HCT116 (cell line): ENCODE data around the gene CLCA2. TPM values are rescaled to one million over a fixed set of nuclear protein-coding genes. Genes with fewer than 3 reads are reported as not detected.

Source experiments
- ATAC-seq: fragments of 200-7000 bp; cut with Tn5 transposase; 2 replicates; pipeline ENCODE4 v1.9.1; 2020; ENCODE audit warnings: mild to moderate bottlenecking, moderate library complexity
- BruUV-seq: library from RNA; stranded (reverse); fragments of 400-500 nt; replicated peaks from 2 replicates; lab custom pipeline; 2021; lab: Mats Ljungman, UMichigan
- CTCF ChIA-PET: fragments of 300-600 bp; sonication (Branson Sonifier 250); formaldehyde crosslinking; loops from one replicate; lab custom pipeline; 2021; ENCODE audit warnings: antibody characterized with exemption; lab: Charles Lee
- POLR2A ChIA-PET: fragments of 300-600, 350-600 bp; sonication (Branson Sonifier 250); formaldehyde crosslinking; loops from one replicate; lab custom pipeline; 2021; ENCODE audit warnings: antibody characterized with exemption; lab: Charles Lee
- RAD21 ChIA-PET, 2 experiments: fragments of 300-600 bp; sonication (Branson Sonifier 250); formaldehyde crosslinking; loops; one replicate each; lab custom pipeline; 2023; ENCODE audit warnings: low total read pairs in 2 of 2; ENCODE audit not compliant: uncharacterized antibody in 2 of 2, unreplicated experiment in 2 of 2, low non-redundant PET in 1 of 2; lab: Charles Lee
- DNase-seq: peaks from one replicate; pipeline ENCODE4 v3.0.0-alpha.2; 2010; ENCODE audit warnings: low read depth, low spot score
- H2AFZ ChIP-seq: fragments of 200-600 bp; shearing (Covaris generic), sonication (generic); 2 replicates; pipeline ENCODE4 v1.6.1; 2017; ENCODE audit warnings: low read depth, mixed run types, mixed read lengths, antibody characterized with exemption, low read length; ENCODE audit not compliant: poor library complexity, severe bottlenecking
- H3K27ac ChIP-seq: 2 replicates; pipeline ENCODE4 v1.5.1; 2012; ENCODE audit warnings: low read depth, low read length
- H3K27me3 ChIP-seq: fragments of 200-600 bp; sonication (generic); 2 replicates; pipeline ENCODE4 v1.6.1; 2016; ENCODE audit warnings: mixed run types, low read length, mixed read lengths; ENCODE audit not compliant: insufficient read depth
- H3K36me3 ChIP-seq, 2 experiments: fragments of 200-500 bp in 1 of 2; fragments of 200-600 bp in 1 of 2; sonication (Bioruptor generic) in 1 of 2; sonication (generic) in 1 of 2; 2 replicates each; pipeline versions ENCODE4 v1.5.1 to v1.6.1; 2014 to 2016; ENCODE audit warnings: low read length in 2 of 2, inconsistent platforms in 1 of 2, mixed read lengths in 1 of 2, mixed run types in 1 of 2; ENCODE audit not compliant: insufficient read depth in 2 of 2, control insufficient read depth in 1 of 2
- H3K4me1 ChIP-seq, 2 experiments: fragments of 200-600 bp in 1 of 2; sonication (generic) in 1 of 2; 2 replicates each; pipeline versions ENCODE4 v1.5.1 to v1.6.1; 2012 to 2017; ENCODE audit warnings: low read length in 2 of 2, inconsistent platforms in 1 of 2, mild to moderate bottlenecking in 1 of 2, mixed read lengths in 1 of 2, mixed run types in 1 of 2, moderate library complexity in 1 of 2; ENCODE audit not compliant: insufficient read depth in 2 of 2, control insufficient read depth in 1 of 2
- H3K4me2 ChIP-seq: fragments of 200-600 bp; sonication (generic); 2 replicates; pipeline ENCODE4 v1.6.1; 2017; ENCODE audit warnings: mixed run types, low read length, mixed read lengths
- H3K4me3 ChIP-seq, 2 experiments: fragments of 200-600 bp in 1 of 2; sonication (generic) in 1 of 2; replicated peaks in 1 of 2; 2 replicates each; pipeline ENCODE4 v1.5.1; 2011 to 2016; ENCODE audit warnings: low read length in 2 of 2, control low read depth in 1 of 2, low read depth in 1 of 2, mild to moderate bottlenecking in 1 of 2, mixed read lengths in 1 of 2, mixed run types in 1 of 2
- H3K79me2 ChIP-seq: fragments of 200-600 bp; sonication (generic); 2 replicates; pipeline ENCODE4 v1.6.1; 2017; ENCODE audit warnings: mild to moderate bottlenecking, mixed run types, low read length, moderate library complexity, mixed read lengths; ENCODE audit not compliant: insufficient read depth
- H3K9ac ChIP-seq: fragments of 200-600 bp; sonication (generic); 2 replicates; pipeline ENCODE4 v1.6.1; 2016; ENCODE audit warnings: low read length, mixed read lengths
- H3K9me2 ChIP-seq: fragments of 200-600 bp; sonication (generic), shearing (Covaris generic); 2 replicates; pipeline ENCODE4 v1.6.1; 2017; ENCODE audit warnings: mixed run types, mild to moderate bottlenecking, moderate library complexity; ENCODE audit not compliant: insufficient read depth
- H3K9me3 ChIP-seq, 2 experiments: fragments of 200-500 bp in 1 of 2; fragments of 200-600 bp in 1 of 2; sonication (Bioruptor generic) in 1 of 2; sonication (generic) in 1 of 2; 2 replicates each; pipeline ENCODE4 v1.6.1; 2014 to 2017; ENCODE audit warnings: low read length in 2 of 2, mixed read lengths in 2 of 2, inconsistent platforms in 1 of 2, low read depth in 1 of 2, mild to moderate bottlenecking in 1 of 2, mixed run types in 1 of 2, moderate library complexity in 1 of 2; ENCODE audit not compliant: control insufficient read depth in 1 of 2, insufficient read depth in 1 of 2
- H4K20me1 ChIP-seq: fragments of 200-600 bp; sonication (generic), shearing (Covaris generic); 2 replicates; pipeline ENCODE4 v1.6.1; 2017; ENCODE audit warnings: mixed run types, mild to moderate bottlenecking, moderate library complexity; ENCODE audit not compliant: insufficient read depth
- CEBPB ChIP-seq: IDR thresholded peaks from 2 replicates; pipeline ENCODE4 v1.6.1; 2012; ENCODE audit warnings: low read depth
- CTCF ChIP-seq, 3 experiments: fragments of 200-600 bp in 1 of 3; sonication (generic) in 1 of 3; IDR thresholded peaks in 2 of 3; conservative IDR thresholded peaks in 1 of 3; 2 replicates each; pipeline ENCODE4 v1.5.1; 2012 to 2017; ENCODE audit warnings: low read depth in 2 of 3, low read length in 2 of 3, antibody characterized with exemption in 1 of 3, borderline replicate concordance in 1 of 3, control low read depth in 1 of 3, mild to moderate bottlenecking in 1 of 3, mixed read lengths in 1 of 3, mixed run types in 1 of 3, moderate library complexity in 1 of 3; ENCODE audit not compliant: insufficient read depth in 1 of 3
- JUND ChIP-seq: IDR thresholded peaks from 2 replicates; pipeline ENCODE4 v1.6.1; 2012
- SP1 ChIP-seq: IDR thresholded peaks from 2 replicates; pipeline ENCODE4 v1.6.1; 2012; ENCODE audit warnings: low read depth
- SRF ChIP-seq: IDR thresholded peaks from 2 replicates; pipeline ENCODE4 v1.6.1; 2012; ENCODE audit warnings: low read depth
- YY1 ChIP-seq: IDR thresholded peaks from 2 replicates; pipeline ENCODE4 v1.6.1; 2011; ENCODE audit warnings: low read length, low read depth, moderate library complexity, mild to moderate bottlenecking; ENCODE audit not compliant: insufficient replicate concordance; ENCODE audit errors: extremely low read depth
- ZBTB33 ChIP-seq: IDR thresholded peaks from 2 replicates; pipeline ENCODE4 v1.6.1; 2011; ENCODE audit warnings: mild to moderate bottlenecking, low read length, moderate library complexity; ENCODE audit not compliant: insufficient replicate concordance; ENCODE audit errors: extremely low read depth
- intact Hi-C: fragments of 100-400 bp; cut with micrococcal nuclease; formaldehyde crosslinking; loops from 2 replicates; pipeline ENCODE4 v1.10.0; 2022
- total RNA-seq: library from RNA; stranded (reverse); gene quantifications from one replicate; pipeline ENCODE4 v1.2.1, GENCODE V29; 2021; ENCODE audit not compliant: unreplicated experiment

Gene CLCA2
- total RNA-seq, 1 experiment from 2014 or later = not detected

- H3K27ac ChIP-seq = no peak overlapping the region
- DNase-seq = no peak
- no peaks in the 10 kb centered on the region for H3K9me2 ChIP-seq
- no peak overlapping the region for H3K9ac ChIP-seq
- no peaks in the 10 kb centered on the region for H3K4me1 ChIP-seq
- no TSS peak for BruUV-seq
- intact Hi-C loops = no loop called here
- POLR2A ChIA-PET = no interaction called here
- no peaks in the 10 kb centered on the region for H3K36me3 ChIP-seq
- no peaks in the 10 kb centered on the region for H3K27me3 ChIP-seq
- no peak overlapping the region for H2AFZ ChIP-seq
- H4K20me1 ChIP-seq = no peaks in the 10 kb centered on the region
- no peak for ATAC-seq
- H3K79me2 ChIP-seq = no peaks in the 10 kb centered on the region
- RAD21 ChIA-PET = no interaction called here
- no peak overlapping the region for H3K4me3 ChIP-seq
- no peaks in the 10 kb centered on the region for H3K9me3 ChIP-seq
- H3K4me2 ChIP-seq = no peak overlapping the region
- TF ChIP-seq YY1 = no peak
- TF ChIP-seq JUND = no peak
- TF ChIP-seq SP1 = no peak
- no peak for TF ChIP-seq SRF
- no peak for TF ChIP-seq ZBTB33
- TF ChIP-seq CEBPB = no peak
- TF ChIP-seq CTCF (IDR thresholded peaks at IDR 0.05 in 2 of 3, conservative IDR thresholded peaks at IDR 0.05 in 1 of 3; ENCODE audit: borderline replicate concordance in 1 of 3, insufficient read depth in 1 of 3, low read depth in 2 of 3, low read length in 2 of 3) = no peak
- CTCF ChIA-PET = no interaction called here
These were observed 10.1 kb downstream of the CLCA2 start for GRCh38 chr1:86434059-86434458.
